ENCODE results near the gene CEP104. TPM values are rescaled to one million over a fixed set of nuclear protein-coding genes. Genes with fewer than 3 reads are reported as not detected.

The CEP104 gene
- total RNA-seq, 1 experiment from 2014 or later = 34.3 TPM

DNA sequence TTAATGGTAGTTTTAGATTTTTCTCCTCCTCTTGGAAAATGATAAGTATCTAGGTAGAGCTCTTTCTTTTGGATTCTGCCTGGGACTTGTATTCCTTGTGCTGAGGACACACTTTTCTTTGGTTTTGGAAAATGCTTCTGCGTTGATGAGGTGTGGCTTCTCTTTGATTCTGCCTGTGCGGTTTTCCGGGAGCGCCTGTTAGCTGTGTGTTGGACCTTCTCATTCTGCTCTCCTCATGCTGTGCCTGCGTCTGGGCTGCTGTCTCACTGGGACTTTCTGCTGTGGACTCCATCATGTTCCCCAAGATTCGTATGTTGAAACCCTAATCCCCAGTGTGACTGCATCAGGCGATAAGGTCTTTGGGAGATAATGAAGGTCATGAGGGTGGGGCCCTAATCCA, 22.1 kb upstream of the CEP104 start:
- Mint-ChIP-seq H3K4me1 (ENCODE audit: low read depth, unreplicated experiment) (no peaks in the 10 kb centered on the region), H3K27me3 (ENCODE audit: unreplicated experiment) (no peaks in the 10 kb centered on the region), H3K36me3 (ENCODE audit: insufficient read depth, unreplicated experiment) (peaks cover 11% of the 10 kb centered on the region), H3K4me3 (ENCODE audit: low read depth, unreplicated experiment) (no peak overlapping the region), H3K9me3 (ENCODE audit: low read depth, unreplicated experiment) (no peaks in the 10 kb centered on the region), H3K27ac (ENCODE audit: unreplicated experiment) (no peak overlapping the region)
- DNase-seq = no peak
- BruUV-seq (replicated peaks) = no TSS peak
- CTCF ChIA-PET = interaction anchor here (1.2 kb wide), 1 partner anchor 17 kb away, joined by 3 read pairs; no protein-coding TSS in a partner anchor
- intact Hi-C loops (cut with micrococcal nuclease; ENCODE audit: unreplicated experiment) = no loop called here
- TF ChIP-seq, protein P1, sequence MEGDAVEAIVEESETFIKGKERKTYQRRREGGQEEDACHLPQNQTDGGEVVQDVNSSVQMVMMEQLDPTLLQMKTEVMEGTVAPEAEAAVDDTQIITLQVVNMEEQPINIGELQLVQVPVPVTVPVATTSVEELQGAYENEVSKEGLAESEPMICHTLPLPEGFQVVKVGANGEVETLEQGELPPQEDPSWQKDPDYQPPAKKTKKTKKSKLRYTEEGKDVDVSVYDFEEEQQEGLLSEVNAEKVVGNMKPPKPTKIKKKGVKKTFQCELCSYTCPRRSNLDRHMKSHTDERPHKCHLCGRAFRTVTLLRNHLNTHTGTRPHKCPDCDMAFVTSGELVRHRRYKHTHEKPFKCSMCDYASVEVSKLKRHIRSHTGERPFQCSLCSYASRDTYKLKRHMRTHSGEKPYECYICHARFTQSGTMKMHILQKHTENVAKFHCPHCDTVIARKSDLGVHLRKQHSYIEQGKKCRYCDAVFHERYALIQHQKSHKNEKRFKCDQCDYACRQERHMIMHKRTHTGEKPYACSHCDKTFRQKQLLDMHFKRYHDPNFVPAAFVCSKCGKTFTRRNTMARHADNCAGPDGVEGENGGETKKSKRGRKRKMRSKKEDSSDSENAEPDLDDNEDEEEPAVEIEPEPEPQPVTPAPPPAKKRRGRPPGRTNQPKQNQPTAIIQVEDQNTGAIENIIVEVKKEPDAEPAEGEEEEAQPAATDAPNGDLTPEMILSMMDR (IDR thresholded peaks at IDR 0.05; ENCODE audit: unreplicated experiment) = no peak

DNA sequence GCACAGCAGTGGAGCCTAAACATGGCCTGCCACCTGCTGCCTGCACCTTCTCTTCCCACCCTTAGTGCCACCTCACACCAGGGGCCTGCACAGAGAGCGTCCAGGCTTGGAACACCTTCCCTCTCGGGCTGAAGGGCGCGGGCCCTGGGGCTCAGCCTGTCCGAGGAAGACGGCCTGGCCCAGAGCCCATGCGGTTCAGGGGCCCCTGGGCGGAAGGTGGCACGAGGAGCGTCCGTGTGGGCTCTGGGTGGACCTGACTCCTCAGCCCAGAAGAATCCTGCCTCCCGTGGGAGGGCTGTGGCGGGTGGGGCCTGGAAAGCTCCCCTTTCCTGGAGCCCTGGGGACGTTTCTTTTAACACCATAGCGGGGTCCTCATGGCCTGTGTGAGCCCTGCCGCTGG, 19.7 kb upstream of the CEP104 start:
- H3K27me3 Mint-ChIP-seq (ENCODE audit: unreplicated experiment) = no peaks in the 10 kb centered on the region
- no peaks in the 10 kb centered on the region for H3K9me3 Mint-ChIP-seq (ENCODE audit: low read depth, unreplicated experiment)
- no TSS peak for BruUV-seq (replicated peaks)
- no peak for DNase-seq
- TF ChIP-seq, protein P1 (IDR thresholded peaks at IDR 0.05; ENCODE audit: unreplicated experiment) = no peak
- H3K4me3 Mint-ChIP-seq (ENCODE audit: low read depth, unreplicated experiment) = no peak overlapping the region
- CTCF ChIA-PET = no interaction called here
- H3K27ac Mint-ChIP-seq (ENCODE audit: unreplicated experiment) = no peak overlapping the region
- no peaks in the 10 kb centered on the region for H3K36me3 Mint-ChIP-seq (ENCODE audit: insufficient read depth, unreplicated experiment)
- intact Hi-C loops (cut with micrococcal nuclease; ENCODE audit: unreplicated experiment) = no loop called here
- no peaks in the 10 kb centered on the region for H3K4me1 Mint-ChIP-seq (ENCODE audit: low read depth, unreplicated experiment)

DNA sequence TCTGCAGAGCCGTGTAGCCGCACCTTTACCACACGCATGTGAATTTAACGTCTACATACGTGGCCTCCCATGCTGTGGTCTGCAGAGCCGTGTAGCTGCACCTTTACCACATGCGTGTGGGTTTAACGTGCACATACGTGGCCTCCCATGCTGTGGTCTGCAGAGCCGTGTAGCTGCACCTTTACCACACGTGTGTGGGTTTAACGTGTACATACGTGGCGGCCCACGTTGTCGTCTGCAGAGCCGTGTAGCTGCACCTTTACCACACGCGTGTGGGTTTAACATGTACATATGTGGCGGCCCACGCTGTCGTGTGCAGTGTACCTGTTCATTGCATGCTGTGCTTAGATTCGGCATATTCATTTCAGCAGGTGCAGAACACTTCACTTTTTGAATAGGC, 17.7 kb upstream of the CEP104 start:
- TF ChIP-seq, protein P1 (IDR thresholded peaks at IDR 0.05; ENCODE audit: unreplicated experiment) = no peak
- no peaks in the 10 kb centered on the region for H3K9me3 Mint-ChIP-seq (ENCODE audit: low read depth, unreplicated experiment)
- no peaks in the 10 kb centered on the region for H3K4me1 Mint-ChIP-seq (ENCODE audit: low read depth, unreplicated experiment)
- no peak overlapping the region for H3K27ac Mint-ChIP-seq (ENCODE audit: unreplicated experiment)
- intact Hi-C loops (cut with micrococcal nuclease; ENCODE audit: unreplicated experiment) = no loop called here
- H3K4me3 Mint-ChIP-seq (ENCODE audit: low read depth, unreplicated experiment) = no peak overlapping the region
- H3K36me3 Mint-ChIP-seq (ENCODE audit: insufficient read depth, unreplicated experiment) = no peaks in the 10 kb centered on the region
- H3K27me3 Mint-ChIP-seq (ENCODE audit: unreplicated experiment) = no peaks in the 10 kb centered on the region
- no TSS peak for BruUV-seq (replicated peaks)
- DNase-seq = no peak
- CTCF ChIA-PET = no interaction called here

DNA sequence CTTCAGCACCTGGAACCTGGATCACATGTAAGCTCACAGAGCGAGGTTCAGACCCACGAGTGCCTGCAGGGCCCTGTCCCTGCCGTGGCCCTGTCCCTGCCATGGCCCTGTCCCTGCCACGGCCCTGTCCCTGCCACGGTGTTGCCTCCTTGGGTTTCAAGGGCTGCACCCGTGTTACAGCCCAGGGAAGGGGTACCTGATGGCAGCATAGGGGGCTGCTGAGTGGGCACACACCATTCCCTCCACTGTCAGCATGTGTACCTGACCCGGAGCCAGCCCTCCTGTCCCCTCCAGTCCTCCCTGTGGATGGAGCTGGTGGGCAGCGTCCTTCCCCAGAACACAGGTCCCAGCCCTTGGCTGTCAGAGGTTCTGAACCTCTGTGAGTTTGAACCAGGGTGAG, 15.5 kb upstream of the CEP104 start:
- peaks cover 5% of the 10 kb centered on the region for H3K36me3 Mint-ChIP-seq (ENCODE audit: insufficient read depth, unreplicated experiment)
- H3K27me3 Mint-ChIP-seq (ENCODE audit: unreplicated experiment) = no peaks in the 10 kb centered on the region
- TF ChIP-seq, protein P1 (IDR thresholded peaks at IDR 0.05; ENCODE audit: unreplicated experiment) = no peak
- CTCF ChIA-PET = no interaction called here
- no TSS peak for BruUV-seq (replicated peaks)
- H3K9me3 Mint-ChIP-seq (ENCODE audit: low read depth, unreplicated experiment) = peaks cover 3% of the 10 kb centered on the region
- intact Hi-C loops (cut with micrococcal nuclease; ENCODE audit: unreplicated experiment) = no loop called here
- no peaks in the 10 kb centered on the region for H3K4me1 Mint-ChIP-seq (ENCODE audit: low read depth, unreplicated experiment)
- no peak overlapping the region for H3K27ac Mint-ChIP-seq (ENCODE audit: unreplicated experiment)
- no peak for DNase-seq
- no peak overlapping the region for H3K4me3 Mint-ChIP-seq (ENCODE audit: low read depth, unreplicated experiment)

DNA sequence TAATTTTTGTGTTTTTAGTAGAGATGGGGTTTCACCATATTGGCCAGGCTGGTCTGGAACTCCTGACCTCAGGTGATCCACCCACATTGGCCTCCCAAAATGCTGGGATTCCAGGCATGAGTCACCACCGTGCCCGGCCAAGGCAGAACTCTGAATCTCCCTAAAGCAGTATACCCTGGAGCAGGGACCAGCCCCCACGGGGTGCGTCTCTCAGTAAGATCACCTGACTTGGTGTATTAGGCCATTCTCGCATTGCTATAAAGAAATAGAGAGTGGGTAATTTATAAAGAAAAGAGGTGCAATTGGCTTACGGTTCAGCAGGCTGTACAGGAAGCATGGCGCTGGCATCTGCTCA, 14.4 kb upstream of the CEP104 start:
- Mint-ChIP-seq H3K36me3 (ENCODE audit: insufficient read depth, unreplicated experiment) (peaks cover 5% of the 10 kb centered on the region), H3K4me1 (ENCODE audit: low read depth, unreplicated experiment) (no peaks in the 10 kb centered on the region), H3K4me3 (ENCODE audit: low read depth, unreplicated experiment) (no peak overlapping the region), H3K9me3 (ENCODE audit: low read depth, unreplicated experiment) (peaks cover 3% of the 10 kb centered on the region), H3K27ac (ENCODE audit: unreplicated experiment) (no peak overlapping the region), H3K27me3 (ENCODE audit: unreplicated experiment) (no peaks in the 10 kb centered on the region)
- no TSS peak for BruUV-seq (replicated peaks)
- CTCF ChIA-PET = no interaction called here
- no peak for DNase-seq
- TF ChIP-seq, protein P1 (IDR thresholded peaks at IDR 0.05; ENCODE audit: unreplicated experiment) = no peak
- intact Hi-C loops (cut with micrococcal nuclease; ENCODE audit: unreplicated experiment) = no loop called here
